ENCODE data around the gene WASL.

Gene WASL

GRCh38 chr7:123795917-123796316 is 47.1 kb upstream of the WASL start:
- no peak for TF ChIP-seq ZBTB7A (IDR thresholded peaks at IDR 0.05; ENCODE audit: low read depth)
- TF ChIP-seq TCF12 (IDR thresholded peaks at IDR 0.05; ENCODE audit: low read depth), result no peak
- no peak for TF ChIP-seq USF1 (IDR thresholded peaks at IDR 0.05)
- no peak for TF ChIP-seq FOXM1 (IDR thresholded peaks at IDR 0.05; ENCODE audit: borderline replicate concordance, low read depth)
- TF ChIP-seq NFIC (IDR thresholded peaks at IDR 0.05), result no peak
- no peak for TF ChIP-seq REST (IDR thresholded peaks at IDR 0.05; ENCODE audit: low read depth)
- TF ChIP-seq EP300 (IDR thresholded peaks at IDR 0.05; ENCODE audit: borderline replicate concordance), result no peak
- no peak for TF ChIP-seq EGR1 (IDR thresholded peaks at IDR 0.05)
- no peak for TF ChIP-seq TAF1 (IDR thresholded peaks at IDR 0.05; ENCODE audit: low read depth)
- TF ChIP-seq YY1 (IDR thresholded peaks at IDR 0.05; ENCODE audit: low read depth), result no peak
- TF ChIP-seq MAX (IDR thresholded peaks at IDR 0.05), result no peak
- TF ChIP-seq CEBPB (IDR thresholded peaks at IDR 0.05), result no peak
- no peak for TF ChIP-seq TEAD4 (IDR thresholded peaks at IDR 0.05)
- no peak for TF ChIP-seq CREB1 (IDR thresholded peaks at IDR 0.05; ENCODE audit: low read depth)
- no peak for TF ChIP-seq RAD21 (IDR thresholded peaks at IDR 0.05; ENCODE audit: low read depth)

GRCh38 chr7:123792547-123792946 is 43.7 kb upstream of the WASL start:
- TF ChIP-seq RAD21 (IDR thresholded peaks at IDR 0.05; ENCODE audit: low read depth) (no peak), FOXM1 (IDR thresholded peaks at IDR 0.05; ENCODE audit: borderline replicate concordance, low read depth) (no peak), EP300 (IDR thresholded peaks at IDR 0.05; ENCODE audit: borderline replicate concordance) (no peak), REST (IDR thresholded peaks at IDR 0.05; ENCODE audit: low read depth) (no peak), USF1 (IDR thresholded peaks at IDR 0.05) (no peak), TCF12 (IDR thresholded peaks at IDR 0.05; ENCODE audit: low read depth) (no peak), CEBPB (IDR thresholded peaks at IDR 0.05) (no peak), CREB1 (IDR thresholded peaks at IDR 0.05; ENCODE audit: low read depth) (no peak), MAX (IDR thresholded peaks at IDR 0.05) (no peak), ZBTB7A (IDR thresholded peaks at IDR 0.05; ENCODE audit: low read depth) (no peak)

GRCh38 chr7:123791001-123791400 is 42.2 kb upstream of the WASL start:
- TF ChIP-seq REST (IDR thresholded peaks at IDR 0.05; ENCODE audit: low read depth) (no peak), EGR1 (IDR thresholded peaks at IDR 0.05) (no peak), YY1 (IDR thresholded peaks at IDR 0.05; ENCODE audit: low read depth) (no peak), ZBTB7A (IDR thresholded peaks at IDR 0.05; ENCODE audit: low read depth) (no peak), NFIC (IDR thresholded peaks at IDR 0.05) (no peak), MAX (IDR thresholded peaks at IDR 0.05) (no peak), TAF1 (IDR thresholded peaks at IDR 0.05; ENCODE audit: low read depth) (no peak), CREB1 (IDR thresholded peaks at IDR 0.05; ENCODE audit: low read depth) (no peak), EP300 (IDR thresholded peaks at IDR 0.05; ENCODE audit: borderline replicate concordance) (no peak), RAD21 (IDR thresholded peaks at IDR 0.05; ENCODE audit: low read depth) (no peak), FOXM1 (IDR thresholded peaks at IDR 0.05; ENCODE audit: borderline replicate concordance, low read depth) (no peak), CEBPB (IDR thresholded peaks at IDR 0.05) (no peak), USF1 (IDR thresholded peaks at IDR 0.05) (no peak), TCF12 (IDR thresholded peaks at IDR 0.05; ENCODE audit: low read depth) (no peak), TEAD4 (IDR thresholded peaks at IDR 0.05) (no peak)

- TF ChIP-seq RAD21 (IDR thresholded peaks at IDR 0.05; ENCODE audit: low read depth), result no peak
- TF ChIP-seq CEBPB (IDR thresholded peaks at IDR 0.05), result no peak
- no peak for TF ChIP-seq TEAD4 (IDR thresholded peaks at IDR 0.05)
- TF ChIP-seq TCF12 (IDR thresholded peaks at IDR 0.05; ENCODE audit: low read depth), result no peak
- TF ChIP-seq EGR1 (IDR thresholded peaks at IDR 0.05), result no peak
- no peak for TF ChIP-seq ZBTB7A (IDR thresholded peaks at IDR 0.05; ENCODE audit: low read depth)
- TF ChIP-seq USF1 (IDR thresholded peaks at IDR 0.05), result no peak
These were observed 41.0 kb upstream of the WASL start for GRCh38 chr7:123789817-123790216.
